ENCODE results near the gene SUGCT.

SUGCT gene

GRCh38 chr7:40468891-40469864 lies 334.4 kb downstream of the SUGCT start:
- H3K27me3 ChIP-seq (ENCODE audit: control insufficient read depth in 5 of 5, insufficient read depth in 4 of 5, low read length in 5 of 5) = no peaks in the 10 kb centered on the region
- H3K4me3 ChIP-seq (ENCODE audit: low read depth in 1 of 5, low read length in 5 of 5) = no peak overlapping the region
- no peak overlapping the region for H3K9ac ChIP-seq (ENCODE audit: low read length in 5 of 5)
- no peak overlapping the region for H3K27ac ChIP-seq (ENCODE audit: low read depth, low read length)
- H3K4me1 ChIP-seq (ENCODE audit: control insufficient read depth in 5 of 5, insufficient read depth in 5 of 5, low read length in 5 of 5) = no peaks in the 10 kb centered on the region
- H3K9me3 ChIP-seq (ENCODE audit: control insufficient read depth in 5 of 5, low read length in 5 of 5) = no peaks in the 10 kb centered on the region
- no peaks in the 10 kb centered on the region for H3K36me3 ChIP-seq (ENCODE audit: control insufficient read depth in 5 of 5, insufficient read depth in 5 of 5, low read length in 5 of 5)

- Histone ChIP-seq H3K4me1 (ENCODE audit: control insufficient read depth in 5 of 5, insufficient read depth in 5 of 5, low read length in 5 of 5) (no peaks in the 10 kb centered on the region), H3K4me3 (ENCODE audit: low read depth in 1 of 5, low read length in 5 of 5) (no peak overlapping the region), H3K27ac (ENCODE audit: low read depth, low read length) (no peak overlapping the region)
Observed at GRCh38 chr7:40470091-40470592, 335.3 kb downstream of the SUGCT start.

GRCh38 chr7:40470817-40471216 lies 336.0 kb downstream of the SUGCT start:
- Histone ChIP-seq H3K27me3 (ENCODE audit: control insufficient read depth in 5 of 5, insufficient read depth in 4 of 5, low read length in 5 of 5) (no peaks in the 10 kb centered on the region), H3K9ac (ENCODE audit: low read length in 5 of 5) (no peak overlapping the region), H3K9me3 (ENCODE audit: control insufficient read depth in 5 of 5, low read length in 5 of 5) (no peaks in the 10 kb centered on the region), H3K27ac (ENCODE audit: low read depth, low read length) (no peak overlapping the region), H3K4me3 (ENCODE audit: low read depth in 1 of 5, low read length in 5 of 5) (no peak overlapping the region), H3K36me3 (ENCODE audit: control insufficient read depth in 5 of 5, insufficient read depth in 5 of 5, low read length in 5 of 5) (no peaks in the 10 kb centered on the region), H3K4me1 (ENCODE audit: control insufficient read depth in 5 of 5, insufficient read depth in 5 of 5, low read length in 5 of 5) (no peaks in the 10 kb centered on the region)

More at GRCh38 chr7:40470091-40470592, 335.3 kb downstream of the SUGCT start:
- Histone ChIP-seq H3K36me3 (ENCODE audit: control insufficient read depth in 5 of 5, insufficient read depth in 5 of 5, low read length in 5 of 5) (no peaks in the 10 kb centered on the region), H3K27me3 (ENCODE audit: control insufficient read depth in 5 of 5, insufficient read depth in 4 of 5, low read length in 5 of 5) (no peaks in the 10 kb centered on the region), H3K9ac (ENCODE audit: low read length in 5 of 5) (no peak overlapping the region), H3K9me3 (ENCODE audit: control insufficient read depth in 5 of 5, low read length in 5 of 5) (no peaks in the 10 kb centered on the region)

GRCh38 chr7:40471891-40472290 lies 337.1 kb downstream of the SUGCT start:
- Histone ChIP-seq H3K4me1 (ENCODE audit: control insufficient read depth in 5 of 5, insufficient read depth in 5 of 5, low read length in 5 of 5) (no peaks in the 10 kb centered on the region), H3K27me3 (ENCODE audit: control insufficient read depth in 5 of 5, insufficient read depth in 4 of 5, low read length in 5 of 5) (no peaks in the 10 kb centered on the region), H3K9ac (ENCODE audit: low read length in 5 of 5) (no peak overlapping the region), H3K9me3 (ENCODE audit: control insufficient read depth in 5 of 5, low read length in 5 of 5) (no peaks in the 10 kb centered on the region), H3K27ac (ENCODE audit: low read depth, low read length) (no peak overlapping the region), H3K4me3 (ENCODE audit: low read depth in 1 of 5, low read length in 5 of 5) (no peak overlapping the region), H3K36me3 (ENCODE audit: control insufficient read depth in 5 of 5, insufficient read depth in 5 of 5, low read length in 5 of 5) (no peaks in the 10 kb centered on the region)

- no peak overlapping the region for H3K27ac ChIP-seq (ENCODE audit: low read depth, low read length)
- no peaks in the 10 kb centered on the region for H3K9me3 ChIP-seq (ENCODE audit: control insufficient read depth in 5 of 5, low read length in 5 of 5)
- no peaks in the 10 kb centered on the region for H3K36me3 ChIP-seq (ENCODE audit: control insufficient read depth in 5 of 5, insufficient read depth in 5 of 5, low read length in 5 of 5)
- no peaks in the 10 kb centered on the region for H3K4me1 ChIP-seq (ENCODE audit: control insufficient read depth in 5 of 5, insufficient read depth in 5 of 5, low read length in 5 of 5)
- no peak overlapping the region for H3K4me3 ChIP-seq (ENCODE audit: low read depth in 1 of 5, low read length in 5 of 5)
- H3K27me3 ChIP-seq (ENCODE audit: control insufficient read depth in 5 of 5, insufficient read depth in 4 of 5, low read length in 5 of 5) = no peaks in the 10 kb centered on the region
- H3K9ac ChIP-seq (ENCODE audit: low read length in 5 of 5) = no peak overlapping the region
Observed at GRCh38 chr7:40474790-40475680, 340.2 kb downstream of the SUGCT start.

GRCh38 chr7:40475681-40475982 lies 340.8 kb downstream of the SUGCT start:
- H3K27ac ChIP-seq (ENCODE audit: low read depth, low read length) = no peak overlapping the region
- no peaks in the 10 kb centered on the region for H3K4me1 ChIP-seq (ENCODE audit: control insufficient read depth in 5 of 5, insufficient read depth in 5 of 5, low read length in 5 of 5)
- H3K4me3 ChIP-seq (ENCODE audit: low read depth in 1 of 5, low read length in 5 of 5) = no peak overlapping the region
- no peak overlapping the region for H3K9ac ChIP-seq (ENCODE audit: low read length in 5 of 5)
- H3K36me3 ChIP-seq (ENCODE audit: control insufficient read depth in 5 of 5, insufficient read depth in 5 of 5, low read length in 5 of 5) = no peaks in the 10 kb centered on the region
- H3K27me3 ChIP-seq (ENCODE audit: control insufficient read depth in 5 of 5, insufficient read depth in 4 of 5, low read length in 5 of 5) = no peaks in the 10 kb centered on the region
- H3K9me3 ChIP-seq (ENCODE audit: control insufficient read depth in 5 of 5, low read length in 5 of 5) = no peaks in the 10 kb centered on the region

GRCh38 chr7:40477094-40477493 lies 342.3 kb downstream of the SUGCT start:
- H3K4me1 ChIP-seq (ENCODE audit: control insufficient read depth in 5 of 5, insufficient read depth in 5 of 5, low read length in 5 of 5) = no peaks in the 10 kb centered on the region
- no peaks in the 10 kb centered on the region for H3K36me3 ChIP-seq (ENCODE audit: control insufficient read depth in 5 of 5, insufficient read depth in 5 of 5, low read length in 5 of 5)
- H3K4me3 ChIP-seq (ENCODE audit: low read depth in 1 of 5, low read length in 5 of 5) = no peak overlapping the region
- no peaks in the 10 kb centered on the region for H3K9me3 ChIP-seq (ENCODE audit: control insufficient read depth in 5 of 5, low read length in 5 of 5)
- no peak overlapping the region for H3K9ac ChIP-seq (ENCODE audit: low read length in 5 of 5)
- H3K27ac ChIP-seq (ENCODE audit: low read depth, low read length) = no peak overlapping the region
- no peaks in the 10 kb centered on the region for H3K27me3 ChIP-seq (ENCODE audit: control insufficient read depth in 5 of 5, insufficient read depth in 4 of 5, low read length in 5 of 5)

GRCh38 chr7:40482845-40483244 lies 348.0 kb downstream of the SUGCT start:
- H3K9me3 ChIP-seq (ENCODE audit: control insufficient read depth in 5 of 5, low read length in 5 of 5) = no peaks in the 10 kb centered on the region
- H3K4me1 ChIP-seq (ENCODE audit: control insufficient read depth in 5 of 5, insufficient read depth in 5 of 5, low read length in 5 of 5) = no peaks in the 10 kb centered on the region
- no peak overlapping the region for H3K9ac ChIP-seq (ENCODE audit: low read length in 5 of 5)
- no peaks in the 10 kb centered on the region for H3K27me3 ChIP-seq (ENCODE audit: control insufficient read depth in 5 of 5, insufficient read depth in 4 of 5, low read length in 5 of 5)
- no peaks in the 10 kb centered on the region for H3K36me3 ChIP-seq (ENCODE audit: control insufficient read depth in 5 of 5, insufficient read depth in 5 of 5, low read length in 5 of 5)
- no peak overlapping the region for H3K27ac ChIP-seq (ENCODE audit: low read depth, low read length)
- H3K4me3 ChIP-seq (ENCODE audit: low read depth in 1 of 5, low read length in 5 of 5) = no peak overlapping the region

- H3K4me1 ChIP-seq (ENCODE audit: control insufficient read depth in 5 of 5, insufficient read depth in 5 of 5, low read length in 5 of 5) = no peaks in the 10 kb centered on the region
- no peaks in the 10 kb centered on the region for H3K36me3 ChIP-seq (ENCODE audit: control insufficient read depth in 5 of 5, insufficient read depth in 5 of 5, low read length in 5 of 5)
- no peak overlapping the region for H3K4me3 ChIP-seq (ENCODE audit: low read depth in 1 of 5, low read length in 5 of 5)
- H3K9ac ChIP-seq (ENCODE audit: low read length in 5 of 5) = no peak overlapping the region
- H3K27me3 ChIP-seq (ENCODE audit: control insufficient read depth in 5 of 5, insufficient read depth in 4 of 5, low read length in 5 of 5) = no peaks in the 10 kb centered on the region
- H3K27ac ChIP-seq (ENCODE audit: low read depth, low read length) = no peak overlapping the region
- H3K9me3 ChIP-seq (ENCODE audit: control insufficient read depth in 5 of 5, low read length in 5 of 5) = no peaks in the 10 kb centered on the region
Observed at GRCh38 chr7:40483630-40484029, 348.8 kb downstream of the SUGCT start.

Measured in subcutaneous abdominal adipose tissue (tissue), 5 donors.